NK-92 treated with Interleukin-12 subunit alpha and Interleukin-12 subunit beta, amount 100 ng/mL, for 24 hours (cell line): ENCODE results near the gene RAB3C.
"Not testable (repeated sequence)": the region's sequence is repeated elsewhere in the genome, so short reads cannot be mapped to it uniquely, and the experiment has no call there.

Source experiments
- DNase-seq: peaks from one replicate; lab custom pipeline; 2025; lab: John Stamatoyannopoulos, UW

RAB3C gene

DNA sequence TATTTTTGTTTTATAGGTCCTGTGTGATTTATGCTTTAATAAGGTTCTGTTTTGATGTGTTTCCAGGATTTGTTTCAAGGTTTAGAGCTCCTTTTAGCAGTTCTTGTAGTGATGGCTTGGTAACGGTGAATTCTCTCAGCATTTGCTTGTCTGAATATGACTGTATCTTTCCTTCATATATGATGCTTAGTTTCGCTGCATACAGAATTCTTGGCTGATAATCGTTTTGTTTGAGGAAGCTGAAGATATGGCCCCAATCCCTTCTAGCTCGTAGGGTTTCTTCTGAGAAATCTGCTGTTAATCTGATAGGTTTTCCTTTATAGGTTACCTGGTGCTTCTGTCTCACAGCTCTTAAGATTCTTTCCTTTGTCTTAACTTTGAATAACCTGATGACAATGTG is 20.0 kb downstream of the RAB3C start:
- not testable (repeated sequence) for DNase-seq

DNA sequence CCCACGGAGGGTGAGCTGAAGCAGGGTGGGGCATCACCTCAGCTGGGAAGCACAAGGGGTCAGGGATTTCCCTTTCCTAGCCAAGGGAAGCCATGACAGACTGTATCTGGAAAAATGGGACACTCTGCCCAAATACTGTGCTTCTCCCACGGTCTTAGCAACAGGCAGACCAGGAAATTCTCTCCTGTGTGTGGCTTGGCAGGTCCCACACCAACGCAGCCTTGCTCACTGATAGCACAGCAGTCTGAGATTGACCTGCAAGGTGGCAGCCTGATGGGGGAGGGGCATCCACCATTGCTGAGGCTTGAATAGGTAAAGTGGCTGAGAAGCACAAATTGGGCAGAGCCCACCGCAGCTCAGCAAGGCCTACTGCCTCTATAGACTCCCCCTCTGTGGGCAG is 23.2 kb downstream of the RAB3C start:
- DNase-seq: no peak

DNA sequence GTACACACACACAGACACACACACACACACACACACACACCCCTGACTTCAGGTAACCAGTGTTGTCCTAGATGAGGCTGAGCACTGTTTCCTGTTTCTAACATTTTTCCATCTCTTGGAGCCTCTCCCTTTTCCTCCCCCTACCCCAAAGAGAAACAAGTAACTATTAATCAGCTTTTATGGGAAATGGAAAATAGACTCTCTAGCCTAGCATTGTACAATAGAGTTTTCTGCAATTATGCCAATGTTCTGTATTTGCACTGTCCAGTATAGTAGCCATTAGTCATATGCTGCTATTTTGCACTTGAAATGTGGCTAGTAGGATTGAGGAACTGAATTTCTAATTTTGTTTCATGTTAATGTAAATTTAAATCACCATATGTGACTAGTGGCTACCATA is 33.1 kb downstream of the RAB3C start:
- no peak for DNase-seq

DNA sequence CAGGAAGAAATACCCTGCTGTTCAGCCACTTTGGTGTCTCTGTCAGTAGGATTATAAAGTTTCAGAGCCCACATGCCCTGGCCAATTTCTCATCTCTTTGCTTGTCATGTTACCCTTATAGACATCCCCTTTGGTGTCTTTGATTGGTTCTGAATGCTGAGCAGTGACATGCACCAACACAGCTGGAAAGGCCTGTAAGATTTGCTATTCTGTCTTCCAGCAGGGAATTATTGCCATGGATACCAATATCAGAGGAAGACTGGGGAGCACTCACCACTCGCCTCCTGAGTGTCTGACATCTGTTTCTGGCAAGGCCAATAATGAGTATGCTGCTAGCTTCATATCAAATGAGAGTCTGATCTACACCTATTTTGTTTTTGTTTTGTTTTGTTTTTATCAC is 34.4 kb downstream of the RAB3C start:
- no peak for DNase-seq

DNA sequence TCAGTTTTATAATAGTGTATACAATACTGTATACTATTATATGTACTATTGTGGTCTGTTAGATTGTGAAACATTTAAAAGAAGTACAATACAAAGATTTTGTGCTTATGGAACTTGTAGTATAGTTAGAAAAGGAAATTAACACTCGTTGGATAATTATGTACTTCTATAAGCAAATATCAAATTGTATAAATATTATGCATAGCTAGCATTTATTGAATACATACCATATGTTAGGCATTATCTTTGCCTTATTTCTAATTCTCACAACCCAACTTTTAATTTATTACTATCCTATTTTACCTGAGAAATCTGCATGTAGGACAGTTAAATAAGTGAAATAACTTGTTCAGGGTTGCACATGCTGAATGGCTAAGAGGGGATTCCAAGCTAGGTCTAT is 37.5 kb downstream of the RAB3C start:
- DNase-seq: no peak

DNA sequence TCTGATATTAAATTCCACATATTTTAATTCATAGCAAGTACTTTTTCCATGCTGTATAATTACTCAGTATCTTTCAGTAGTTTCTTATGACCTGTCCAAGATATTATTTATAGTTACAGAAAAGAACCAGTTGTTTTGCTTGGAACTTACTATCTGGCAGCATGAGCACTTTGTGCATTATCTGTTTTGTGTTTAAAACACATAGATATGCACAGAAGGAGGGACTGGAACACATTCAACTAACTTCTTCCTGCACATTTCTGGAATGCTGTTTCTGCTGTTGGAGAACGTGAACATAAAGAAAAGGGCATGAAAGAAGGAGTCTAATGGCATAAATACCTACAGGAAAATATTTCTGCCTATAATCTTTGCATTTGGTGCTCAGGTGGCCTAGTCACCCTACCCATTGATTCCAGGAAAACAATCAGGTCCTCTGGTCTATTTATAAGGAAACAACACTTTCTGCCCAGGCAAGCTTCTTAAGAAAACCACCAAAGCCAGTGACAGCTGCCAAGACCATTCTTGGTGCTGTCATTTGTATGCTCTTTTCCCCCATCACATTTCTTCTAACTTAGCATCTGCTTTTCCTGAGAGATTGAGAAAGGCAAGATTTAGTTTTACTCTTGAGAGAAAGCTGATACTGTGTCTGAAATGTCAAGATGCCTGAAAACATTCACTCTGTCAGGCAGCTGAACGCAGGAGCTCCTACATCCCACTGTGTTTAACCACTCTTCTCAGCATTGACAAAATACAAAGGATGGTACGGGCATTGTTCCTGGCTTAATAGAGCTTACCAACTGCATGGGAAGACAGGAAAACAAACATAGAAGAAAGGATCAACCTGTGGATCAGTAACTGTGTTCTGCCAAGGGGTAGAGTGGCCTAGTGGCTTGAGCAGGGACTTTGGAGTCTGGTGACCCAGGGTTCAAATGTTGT is 40.3 kb downstream of the RAB3C start:
- DNase-seq: no peak

DNA sequence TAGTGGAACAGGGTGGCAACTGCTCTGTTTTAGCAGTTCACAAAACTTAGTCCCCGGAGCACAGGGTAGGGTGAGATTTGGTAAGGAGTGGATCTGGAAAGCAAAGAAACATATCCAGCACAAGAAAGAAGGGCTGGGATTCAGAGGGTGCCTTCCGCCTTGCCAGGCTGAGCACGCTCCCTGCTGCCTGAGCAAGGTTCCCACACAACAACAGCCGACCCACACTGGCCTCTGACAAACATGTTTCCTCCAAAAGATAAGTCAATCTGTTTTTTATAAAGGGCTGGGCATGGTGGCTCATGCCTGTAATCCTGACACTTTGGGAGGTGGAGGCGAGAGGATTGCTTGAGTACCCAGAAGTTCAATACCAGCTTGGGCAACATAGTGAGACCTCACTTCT is 45.8 kb downstream of the RAB3C start:
- DNase-seq: no peak

DNA sequence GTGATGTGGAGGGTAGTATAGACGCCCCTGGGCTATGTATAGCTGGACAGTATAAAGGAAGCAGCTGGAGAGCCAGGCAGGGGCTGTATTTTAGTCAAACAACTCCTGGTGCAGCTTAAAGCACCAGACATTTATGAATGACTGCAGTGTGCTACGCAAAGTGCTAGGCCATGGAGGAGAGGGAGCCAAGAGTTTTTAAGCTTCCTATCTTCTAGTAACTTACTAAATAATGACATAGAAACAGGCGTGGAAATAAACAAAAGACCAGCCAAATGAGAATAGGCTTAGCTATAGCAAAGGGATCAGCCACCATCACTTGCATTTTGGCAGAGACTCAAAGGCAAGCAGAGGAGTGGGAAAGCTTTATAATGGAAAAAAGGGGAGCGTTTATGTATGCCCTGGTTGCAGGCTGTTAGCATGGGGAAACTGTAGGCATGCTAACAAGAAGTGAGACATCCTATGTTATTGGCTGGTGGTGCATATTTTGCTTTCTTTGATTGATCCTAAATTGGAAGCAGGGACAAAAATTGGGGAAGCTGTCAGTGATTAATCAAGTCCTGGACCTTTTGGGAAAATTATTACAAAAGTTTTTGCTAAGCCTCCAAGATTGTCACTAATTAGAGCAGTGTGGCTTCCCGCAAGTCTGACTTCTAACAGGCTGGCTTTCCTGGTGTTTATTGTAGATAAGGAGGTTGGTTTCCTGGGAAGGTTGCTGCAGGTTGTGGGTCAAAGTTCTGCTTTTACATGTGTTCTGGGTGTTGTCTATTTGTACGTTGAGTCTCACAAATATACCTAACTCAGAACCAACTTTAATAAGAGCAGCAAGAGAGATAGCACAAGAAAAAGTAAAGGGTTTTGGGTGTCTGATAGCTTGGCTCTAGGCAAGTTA is 46.6 kb downstream of the RAB3C start:
- no peak for DNase-seq

DNA sequence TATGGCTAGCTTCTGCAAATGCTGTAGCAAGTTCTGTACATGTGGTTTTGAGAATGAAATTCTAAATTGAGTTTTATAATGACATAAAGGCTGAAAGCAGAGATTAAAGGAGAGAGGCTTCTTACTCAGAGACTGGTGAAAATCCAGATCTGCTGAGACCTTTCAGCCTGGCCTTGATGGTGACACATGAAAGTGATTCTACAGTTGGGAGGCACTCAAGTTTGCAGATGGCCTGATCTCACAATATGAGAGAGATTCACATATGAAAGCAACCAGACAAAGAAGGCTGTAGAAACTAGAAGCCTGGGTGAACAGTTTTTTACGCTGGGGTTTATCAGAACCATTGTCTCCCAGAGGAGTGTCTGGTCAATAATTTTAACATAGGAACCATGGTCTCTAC is 49.0 kb downstream of the RAB3C start:
- no peak for DNase-seq

DNA sequence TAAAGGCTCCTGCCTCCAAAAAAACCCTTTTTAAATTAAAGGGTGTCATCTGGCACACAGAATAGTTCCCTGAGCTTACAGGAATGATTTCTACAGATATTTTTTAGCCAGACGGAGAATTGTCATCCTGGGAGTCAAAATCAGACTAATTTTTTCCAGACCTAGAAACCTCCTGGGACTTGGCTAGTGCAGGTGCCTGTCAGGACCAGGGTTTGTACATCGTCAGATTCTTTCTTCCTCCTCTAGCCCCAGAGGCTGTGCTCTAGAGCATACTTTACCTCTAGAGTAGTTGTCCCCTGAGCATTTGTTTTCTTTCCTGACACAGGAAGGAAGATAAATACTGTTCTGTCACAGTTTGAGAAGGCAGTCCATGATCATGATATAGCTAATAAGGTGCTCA is 52.5 kb downstream of the RAB3C start:
- DNase-seq: no peak

DNA sequence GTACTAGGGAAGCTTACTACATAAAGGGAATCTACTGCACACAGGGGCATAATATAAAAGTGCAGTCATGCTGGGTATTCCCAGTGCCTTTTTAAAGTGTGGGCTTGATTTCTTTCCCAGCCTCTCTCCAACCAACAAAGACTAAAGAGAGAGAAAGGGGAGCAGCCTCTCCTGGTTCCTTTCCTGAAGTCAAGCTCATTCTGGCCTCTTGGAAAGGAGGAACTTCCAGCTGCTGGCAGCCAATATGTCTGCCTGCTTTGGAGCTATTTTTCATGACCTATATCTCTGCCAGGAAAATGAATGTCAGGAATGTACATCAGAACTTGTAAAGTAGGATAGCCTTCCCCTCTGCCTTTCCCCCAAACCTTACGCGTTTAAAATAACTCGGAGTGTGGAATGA is 57.1 kb downstream of the RAB3C start:
- no peak for DNase-seq

DNA sequence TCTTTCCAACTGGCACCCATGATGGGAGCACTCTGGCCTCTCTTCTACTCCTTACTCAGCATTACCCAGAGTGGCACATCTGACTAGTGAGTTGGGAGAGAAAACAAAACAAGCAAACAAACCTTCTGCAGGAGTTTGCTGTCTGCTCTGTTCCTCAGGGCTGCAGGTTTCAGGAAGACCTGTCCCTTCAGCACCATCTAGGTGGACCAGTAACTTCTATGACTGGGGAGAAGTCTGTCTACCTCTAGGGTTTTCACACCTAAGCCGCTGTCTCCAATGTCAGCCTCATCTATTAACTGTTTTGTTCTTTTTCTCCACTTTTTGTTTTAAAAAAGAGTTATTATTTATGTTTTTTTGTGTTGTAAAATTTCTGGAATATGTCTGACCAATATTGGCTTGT is 58.7 kb downstream of the RAB3C start:
- no peak for DNase-seq

DNA sequence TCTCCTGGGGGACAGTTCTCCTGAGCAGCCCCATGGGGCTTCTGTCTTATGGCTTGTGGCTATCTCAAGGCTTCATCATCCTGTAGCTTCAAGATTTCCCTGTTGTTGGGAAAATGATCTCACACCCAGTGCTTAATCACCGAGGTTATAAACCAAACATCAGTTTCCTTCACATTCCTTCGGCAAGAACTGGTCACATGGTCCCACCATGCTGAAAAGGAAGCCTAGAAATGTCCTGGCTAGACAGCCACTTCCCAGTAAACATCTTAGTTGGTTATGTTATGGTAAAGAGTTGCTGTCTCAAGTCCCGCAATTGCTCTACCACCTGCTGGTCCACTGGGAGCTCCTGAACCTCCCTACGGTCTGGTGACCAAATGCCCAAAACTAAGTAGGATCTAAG is 66.0 kb downstream of the RAB3C start:
- no peak for DNase-seq

DNA sequence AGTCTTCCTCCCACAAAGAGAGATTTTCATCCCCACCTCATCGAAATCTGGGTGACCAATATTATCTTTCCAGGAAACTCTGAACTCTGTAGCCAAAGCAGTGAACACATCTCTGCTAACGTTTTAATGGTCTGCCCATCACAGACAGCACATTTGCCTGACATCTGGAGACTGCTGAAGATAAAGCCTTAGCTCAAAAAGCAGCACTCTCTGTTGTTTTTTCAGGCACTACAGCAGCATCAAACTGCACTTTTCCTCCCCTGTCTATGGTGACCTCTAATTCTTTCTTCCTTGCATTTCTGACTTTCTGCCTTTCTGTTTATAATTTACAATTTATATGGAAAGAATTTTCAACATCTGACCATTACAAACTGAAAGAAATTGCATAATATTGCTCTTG is 66.8 kb downstream of the RAB3C start:
- DNase-seq: no peak

DNA sequence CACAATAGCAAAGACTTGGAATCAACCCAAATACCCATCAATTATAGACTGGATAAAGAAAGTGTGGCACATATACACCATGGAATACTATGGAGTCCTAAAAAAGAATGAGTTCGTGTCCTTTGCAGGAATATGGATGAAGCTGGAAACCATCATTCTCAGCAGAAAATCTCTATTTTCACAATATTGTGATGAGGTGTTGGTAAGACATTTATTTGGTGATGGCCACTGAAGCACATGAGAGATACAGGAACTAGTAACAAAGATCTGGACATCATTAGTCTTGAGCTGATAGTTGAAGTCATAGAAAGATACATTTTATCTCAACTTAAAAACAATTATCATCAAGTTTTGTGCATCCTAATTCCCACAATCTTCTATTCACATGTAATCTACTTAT is 70.6 kb downstream of the RAB3C start:
- no peak for DNase-seq

DNA sequence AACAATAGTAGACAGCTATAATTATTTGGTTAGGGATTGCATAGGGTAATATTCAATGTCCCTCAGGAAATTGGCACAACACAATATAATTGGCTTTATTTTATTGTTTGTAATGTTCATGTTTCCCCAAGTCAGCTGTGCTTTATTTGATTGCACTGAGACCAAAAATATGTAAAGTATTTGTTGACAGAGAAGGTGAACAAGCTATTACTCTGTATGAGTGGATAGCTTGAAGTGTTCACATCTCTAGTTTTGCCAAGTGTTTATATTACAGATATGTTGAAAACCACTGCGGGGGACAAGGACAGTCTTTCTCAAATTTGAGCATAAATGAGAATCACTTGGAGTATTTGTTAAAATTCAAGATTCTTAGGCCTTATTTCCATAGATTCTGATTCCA is 83.3 kb downstream of the RAB3C start:
- DNase-seq: no peak

DNA sequence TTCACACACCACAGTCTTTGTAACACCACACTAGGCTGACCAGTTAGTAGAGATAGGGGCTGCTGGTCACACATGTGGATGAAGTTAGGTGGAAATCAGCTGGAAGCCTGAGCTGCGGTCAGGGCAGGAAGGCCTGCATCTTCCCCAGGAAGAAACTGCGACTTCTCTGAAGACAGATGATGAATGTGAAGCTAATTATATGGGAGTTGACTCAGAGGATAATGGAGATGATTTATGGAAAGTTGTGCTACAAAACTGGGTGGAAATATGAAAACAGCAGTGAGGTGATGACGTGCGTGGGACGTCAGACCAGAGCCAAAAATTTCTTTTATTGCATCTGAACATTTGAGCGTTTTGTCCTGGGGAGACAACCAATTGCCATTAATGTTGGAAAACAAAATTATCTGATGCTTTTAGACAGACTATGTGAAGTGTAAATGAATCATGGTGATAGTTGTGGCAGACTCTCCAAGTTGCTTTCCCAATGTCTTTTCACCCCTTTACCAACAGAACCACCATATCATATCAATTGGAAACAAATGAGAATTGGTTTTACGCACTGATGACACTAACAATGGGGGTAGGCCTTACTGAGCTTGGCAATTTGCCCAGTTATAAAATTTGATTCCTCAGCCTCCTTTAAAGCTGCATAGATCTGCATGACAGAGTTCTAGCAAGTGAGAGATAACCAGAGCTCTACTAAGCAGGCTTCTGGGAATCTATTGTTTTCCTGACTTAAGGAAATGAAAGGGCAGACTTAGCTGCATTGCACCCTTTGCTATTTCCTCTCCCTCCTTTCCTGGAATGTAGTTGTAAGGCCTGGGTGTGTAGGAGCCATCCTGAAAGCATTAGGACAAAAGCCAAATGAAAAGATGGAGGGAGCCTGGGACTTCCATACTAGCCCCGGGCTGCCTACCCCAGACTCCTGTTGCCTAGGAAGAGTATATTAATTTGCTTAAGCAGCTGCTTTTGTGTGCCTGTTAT is 84.0 kb downstream of the RAB3C start:
- no peak for DNase-seq

DNA sequence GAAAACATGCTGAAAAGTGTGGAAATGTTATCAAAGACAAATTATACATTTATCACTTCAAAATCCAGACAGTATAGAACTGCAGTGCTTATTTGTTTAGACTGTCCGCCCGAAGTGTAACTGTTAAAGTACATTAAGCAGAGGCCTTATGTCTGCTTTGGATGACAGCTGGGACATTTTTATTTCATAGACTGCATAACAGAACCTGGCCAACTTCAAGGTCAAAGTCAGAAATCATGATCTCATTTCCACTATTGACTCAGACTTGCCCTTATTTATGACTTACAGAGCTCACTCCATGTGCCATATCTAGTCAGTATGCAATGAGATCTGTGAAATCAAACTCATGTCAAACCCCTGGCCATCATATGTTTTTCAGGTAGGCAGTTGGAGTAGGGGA is 87.7 kb downstream of the RAB3C start:
- DNase-seq: no peak

DNA sequence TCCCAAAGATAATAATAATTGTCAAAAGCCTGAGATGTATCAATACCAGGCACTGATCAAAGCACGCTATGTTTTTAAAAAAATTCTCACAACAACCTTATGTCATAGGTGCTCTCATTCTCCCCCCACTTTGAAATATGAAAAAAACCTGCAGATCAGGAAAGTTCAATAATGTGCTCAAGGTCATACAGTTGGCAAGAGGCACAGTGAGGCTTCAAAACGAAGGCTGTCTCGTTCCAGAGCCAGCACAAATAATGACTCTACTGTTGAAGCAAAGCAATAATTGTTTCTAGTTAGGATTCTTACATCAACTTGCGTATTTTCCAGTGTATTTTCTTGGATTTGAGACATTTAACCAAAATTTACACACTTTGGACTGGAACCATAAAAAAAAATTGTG is 88.3 kb downstream of the RAB3C start:
- DNase-seq: no peak

DNA sequence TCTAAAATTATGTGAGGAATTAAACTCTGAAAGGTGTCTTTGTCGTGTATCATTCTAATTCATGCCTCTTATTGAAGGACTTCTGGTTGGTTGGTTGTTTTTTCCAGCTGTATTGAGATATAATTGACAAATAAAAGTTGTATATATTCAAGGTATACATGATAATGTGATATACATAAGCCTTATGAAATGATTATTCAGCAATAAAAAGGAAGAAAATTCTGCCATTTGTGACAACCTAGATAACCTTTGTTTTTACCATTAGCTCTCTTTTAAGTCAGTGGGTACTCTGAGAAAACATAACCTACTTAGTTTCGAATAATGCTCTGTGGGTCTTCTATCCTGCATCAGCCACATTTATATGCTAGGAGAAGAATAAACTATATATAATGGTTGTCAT is 89.6 kb downstream of the RAB3C start:
- DNase-seq: no peak

DNA sequence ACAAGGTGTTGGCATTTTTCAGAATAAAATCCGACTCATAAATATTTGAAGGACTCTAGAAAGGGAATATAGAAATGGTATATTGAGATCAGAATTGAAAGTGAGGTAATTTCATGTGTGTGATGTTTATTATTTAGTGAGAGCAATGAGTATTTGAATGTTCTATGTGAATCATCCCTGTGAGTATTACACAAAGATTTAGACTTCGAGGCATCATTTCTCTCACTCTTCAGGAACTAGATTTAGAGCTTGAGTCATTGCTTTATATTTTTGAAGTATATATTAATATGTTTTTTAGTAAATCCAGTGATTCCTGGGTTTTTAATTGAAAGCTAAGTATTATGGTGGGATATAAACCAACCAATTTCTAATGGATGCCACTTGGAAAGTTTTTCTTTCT is 91.2 kb downstream of the RAB3C start:
- no peak for DNase-seq

DNA sequence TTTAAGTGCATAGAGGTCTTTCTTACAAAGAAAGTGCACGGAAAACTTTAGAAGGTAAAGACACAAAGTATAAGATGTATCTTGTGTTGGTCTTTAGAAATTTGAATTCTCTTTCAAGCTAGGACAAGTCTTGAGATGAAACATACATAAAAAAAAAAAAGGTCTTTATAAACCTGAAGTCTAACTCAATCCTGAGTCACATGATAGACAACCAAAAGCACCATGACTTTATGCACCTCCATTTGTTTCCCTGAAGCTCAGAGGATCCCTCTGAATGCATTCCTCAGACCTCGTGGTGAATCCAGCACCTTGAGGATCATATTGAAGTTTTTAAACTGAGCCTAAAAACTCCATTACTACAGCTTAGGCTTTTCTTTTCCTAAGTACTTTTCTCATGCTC is 91.8 kb downstream of the RAB3C start:
- no peak for DNase-seq
